Smooth muscle cell of the brain vasculature (primary cell): Measurements from ENCODE around the gene ARTN.

Experiments
- DNase-seq: peaks from one replicate; pipeline ENCODE4 v3.0.0-alpha.2; 2012; ENCODE audit warnings: low read depth, low spot score

Gene ARTN

DNA sequence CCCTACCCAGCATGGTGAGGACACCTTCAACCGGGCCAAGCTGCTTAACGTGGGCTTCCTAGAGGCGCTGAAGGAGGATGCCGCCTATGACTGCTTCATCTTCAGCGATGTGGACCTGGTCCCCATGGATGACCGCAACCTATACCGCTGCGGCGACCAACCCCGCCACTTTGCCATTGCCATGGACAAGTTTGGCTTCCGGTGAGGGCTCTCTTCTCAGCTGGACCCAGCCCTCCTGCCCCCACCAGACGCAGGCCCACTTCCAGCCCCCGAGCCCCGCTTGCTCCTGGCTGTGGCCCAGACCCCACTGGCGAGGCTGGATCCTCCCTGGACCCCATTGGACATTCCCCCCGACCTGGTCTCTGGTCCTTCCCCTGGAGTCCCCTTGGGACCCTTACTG is 51.3 kb downstream of the ARTN start:
- DNase-seq, result no peak

DNA sequence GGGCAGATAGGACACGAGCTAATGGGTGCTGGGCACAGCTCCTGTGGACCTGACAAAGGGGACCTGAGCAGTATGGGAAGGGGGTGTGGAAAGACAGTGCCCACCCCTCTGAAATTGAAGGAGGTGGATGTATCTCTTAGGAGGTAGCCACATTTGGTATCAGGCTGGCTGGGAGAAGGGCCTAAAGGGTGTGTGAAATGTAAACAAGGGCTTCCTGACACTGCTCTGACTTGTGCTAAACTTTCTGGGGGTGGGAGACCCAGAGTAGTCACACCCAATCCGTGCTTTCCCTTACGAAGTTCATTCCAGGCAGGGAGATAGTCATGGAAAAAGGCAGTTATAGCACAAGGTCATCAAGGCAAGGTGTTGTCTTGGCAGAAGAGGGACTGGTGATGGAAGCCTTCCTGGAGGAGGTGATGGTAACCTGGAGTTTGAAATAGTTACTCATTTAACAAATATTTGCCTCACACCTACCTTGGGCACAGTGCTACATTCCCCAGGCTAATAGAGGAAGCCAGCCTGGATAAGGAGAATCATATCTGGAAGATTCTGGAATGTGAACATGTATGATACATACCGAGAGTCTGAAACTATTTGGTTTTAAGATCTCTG is 52.5 kb downstream of the ARTN start:
- no peak for DNase-seq

DNA sequence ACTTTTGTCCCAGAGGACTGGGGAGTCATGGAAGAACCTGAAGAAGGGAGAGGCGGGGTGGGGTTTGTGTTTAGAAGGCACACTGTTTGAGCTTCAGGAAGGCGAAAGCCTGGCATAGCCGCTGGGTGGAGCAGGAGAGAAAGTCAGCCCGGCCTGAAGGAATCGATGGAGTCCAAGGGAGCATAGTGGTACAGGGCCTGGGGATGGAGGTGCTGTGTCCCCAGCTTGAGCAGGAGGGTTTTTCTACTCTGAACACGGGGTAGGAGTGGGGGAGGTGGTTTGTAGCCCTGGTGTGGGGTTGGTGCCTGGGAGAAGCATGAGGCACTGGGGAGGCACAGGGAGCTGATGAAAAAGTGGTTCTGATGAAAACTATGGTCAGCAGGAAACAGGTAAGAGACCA is 53.1 kb downstream of the ARTN start:
- no peak for DNase-seq
